GM19035 (cell line): ENCODE measurements around the gene ZNF827.

Experiments
- ATAC-seq: cut with Tn5 transposase; IDR thresholded peaks from one replicate; pipeline ENCODE4 v1.9.1; 2021; ENCODE audit not compliant: unreplicated experiment

The ZNF827 gene

GRCh38 chr4:145935253-145936141, 3.1 kb downstream of the ZNF827 start:
- peak; percentile 32 for ATAC-seq

- no peak for ATAC-seq
Observed at GRCh38 chr4:145934434-145935047, 4.1 kb downstream of the ZNF827 start.

GRCh38 chr4:145933134-145933533, 5.5 kb downstream of the ZNF827 start:
- ATAC-seq: no peak

DNA sequence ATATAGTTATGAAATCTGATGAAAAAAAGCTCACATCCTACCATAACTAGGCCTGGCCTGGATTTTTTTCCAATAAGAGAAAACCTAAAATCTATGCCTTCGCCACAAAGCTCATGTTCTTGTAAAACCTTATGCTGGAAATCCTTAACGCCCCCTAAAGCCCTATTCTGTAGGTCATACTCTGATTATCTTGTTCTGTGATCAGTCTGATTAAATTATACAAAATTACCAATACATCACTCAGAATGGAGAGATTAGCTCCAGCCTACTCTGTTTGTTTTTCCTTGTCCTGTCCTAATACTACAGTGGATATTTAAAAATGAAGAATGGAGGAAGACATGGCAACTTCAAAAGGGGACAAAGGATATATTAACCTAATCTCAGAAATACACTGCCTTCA, 7.2 kb downstream of the ZNF827 start:
- no peak for ATAC-seq

- ATAC-seq: no peak
Observed at GRCh38 chr4:145930592-145930991, 8.0 kb downstream of the ZNF827 start.

- ATAC-seq: no peak
Observed at GRCh38 chr4:145929415-145930178, 9.0 kb downstream of the ZNF827 start.

- no peak for ATAC-seq
Observed at GRCh38 chr4:145928748-145929147, 9.9 kb downstream of the ZNF827 start.

DNA sequence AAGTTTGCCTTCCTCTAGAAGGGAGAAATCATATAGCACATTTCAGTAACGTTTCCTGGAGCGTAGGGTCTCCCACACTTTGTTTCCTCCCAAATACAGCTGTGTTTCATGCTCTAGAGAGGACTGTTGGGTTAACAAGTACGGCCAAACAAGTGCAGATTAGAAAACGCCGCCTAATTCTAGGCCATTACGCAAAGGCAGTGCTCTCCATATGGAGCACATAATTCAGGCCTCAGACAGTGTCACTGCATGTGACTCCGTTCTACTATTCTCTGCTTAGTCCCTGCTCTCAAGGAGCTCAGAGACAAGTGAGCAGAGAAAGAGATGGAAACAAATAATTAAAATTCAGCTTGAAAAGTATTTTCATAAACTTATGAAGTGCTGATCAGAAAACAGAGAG, 11.6 kb downstream of the ZNF827 start:
- no peak for ATAC-seq

- ATAC-seq: no peak
Observed at GRCh38 chr4:145921231-145921630, 17.4 kb downstream of the ZNF827 start.

GRCh38 chr4:145920205-145920604, 18.4 kb downstream of the ZNF827 start:
- no peak for ATAC-seq

DNA sequence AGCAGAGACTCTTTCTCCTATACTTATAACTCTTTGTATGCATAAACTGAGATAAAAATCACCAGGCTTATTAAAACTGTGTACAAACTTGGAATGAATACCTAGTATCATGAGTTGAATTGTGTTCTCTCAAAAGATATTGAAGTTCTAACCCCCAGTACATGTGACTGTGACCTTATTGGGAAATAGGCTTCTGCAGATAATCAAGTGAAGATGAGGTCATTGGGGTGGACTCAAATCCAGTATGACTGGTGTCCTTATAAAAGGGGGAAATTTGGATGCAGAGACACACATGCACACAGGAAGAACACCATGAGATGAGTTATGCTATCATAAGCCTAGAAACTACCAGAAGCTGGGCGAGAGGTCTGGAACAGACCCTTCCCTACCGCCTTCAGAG, 26.2 kb downstream of the ZNF827 start:
- ATAC-seq: no peak

GRCh38 chr4:145909773-145910172, 28.9 kb downstream of the ZNF827 start:
- ATAC-seq: peak; percentile 36

DNA sequence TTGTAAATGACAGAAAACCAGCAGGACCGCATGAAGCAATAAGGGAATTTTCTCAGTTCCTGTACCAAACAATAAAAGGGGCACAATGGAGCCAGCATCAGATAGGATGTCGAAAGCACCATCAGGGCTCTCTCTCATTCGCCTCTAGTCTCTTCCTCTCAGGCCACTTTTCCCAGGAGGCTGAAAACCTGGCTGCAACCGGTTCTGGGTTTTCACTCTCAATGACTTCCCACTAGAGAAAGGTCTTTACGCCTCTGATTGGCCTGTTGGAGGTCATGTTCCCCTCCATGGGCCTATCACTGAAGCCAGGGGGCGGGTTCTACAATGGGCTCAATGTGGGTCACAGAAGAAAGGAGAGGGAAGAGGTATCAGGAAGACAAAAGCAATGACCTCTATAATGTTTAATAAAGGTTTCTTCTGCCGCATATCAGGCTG, 29.3 kb downstream of the ZNF827 start:
- peak; percentile 58 for ATAC-seq

- no peak for ATAC-seq
Observed at GRCh38 chr4:145907812-145908211, 30.8 kb downstream of the ZNF827 start.

GRCh38 chr4:145907390-145907789, 31.2 kb downstream of the ZNF827 start:
- ATAC-seq: no peak

DNA sequence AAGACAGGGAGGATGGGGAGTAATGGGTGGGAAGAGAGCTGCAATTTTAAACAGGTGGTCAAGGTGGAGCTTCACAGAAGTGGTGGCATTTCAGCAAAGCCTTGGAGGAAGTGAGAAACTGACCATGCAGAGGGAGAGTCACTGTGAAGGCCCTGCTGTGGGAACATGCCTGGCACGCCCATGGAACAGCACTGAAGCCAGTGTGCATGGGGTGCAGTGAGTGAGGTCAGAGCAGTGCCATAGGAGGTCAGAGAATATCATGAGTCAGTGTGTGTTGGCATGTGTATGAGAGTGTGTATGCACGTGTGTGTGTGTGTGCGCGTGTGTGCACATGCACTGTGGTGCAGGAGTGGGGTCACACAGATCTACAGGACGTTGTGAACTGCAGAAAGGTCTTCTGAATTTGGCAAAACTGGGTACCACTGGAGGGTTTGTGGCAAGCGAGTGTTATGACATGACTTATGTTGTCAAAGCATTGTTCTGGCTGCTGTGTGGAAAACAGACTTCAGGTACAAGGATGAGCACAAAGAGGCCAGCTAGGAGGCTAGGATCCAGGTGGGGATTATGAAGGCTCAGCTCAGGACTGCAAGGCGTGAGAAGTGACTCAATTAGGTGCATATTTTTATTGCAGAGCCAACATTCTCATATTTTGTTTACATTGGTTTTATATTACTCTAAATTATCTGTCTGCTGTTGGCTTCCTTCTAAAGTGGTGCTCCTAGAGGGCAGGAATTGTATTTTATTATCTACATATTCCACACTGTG, 34.0 kb downstream of the ZNF827 start:
- no peak for ATAC-seq

DNA sequence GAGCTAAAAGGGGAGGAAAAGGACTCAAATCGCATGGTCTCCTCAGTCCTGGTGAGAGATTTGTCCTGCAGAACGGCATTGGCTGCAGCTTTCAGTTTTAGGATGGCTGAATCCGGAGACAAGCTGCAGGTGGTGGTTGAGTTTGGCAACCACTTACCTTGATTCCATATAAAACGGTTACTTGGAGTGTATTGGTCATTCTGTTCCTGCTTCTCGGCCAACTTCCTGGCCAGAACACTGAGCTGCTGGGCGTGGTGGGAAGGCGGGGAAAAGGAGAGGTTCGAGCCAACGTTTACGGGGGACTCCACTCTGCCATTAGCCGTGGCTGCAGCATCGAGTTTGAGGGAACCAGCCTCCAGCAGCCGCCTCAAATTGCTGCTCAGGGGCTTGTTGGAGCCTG, 36.1 kb downstream of the ZNF827 start:
- no peak for ATAC-seq

- ATAC-seq: no peak
Observed at GRCh38 chr4:145899886-145900460, 38.6 kb downstream of the ZNF827 start.

GRCh38 chr4:145898926-145899531, 39.6 kb downstream of the ZNF827 start:
- ATAC-seq: no peak

- no peak for ATAC-seq
Observed at GRCh38 chr4:145898466-145898865, 40.2 kb downstream of the ZNF827 start.
